Right lobe of liver (tissue), 6 donors: ENCODE results near the gene SEC31A. TPM values are rescaled to one million over a fixed set of nuclear protein-coding genes. Genes with fewer than 3 reads are reported as not detected.
"Not testable (repeated sequence)": the region's sequence is repeated elsewhere in the genome, so short reads cannot be mapped to it uniquely, and the experiment has no call there.

Experiments
- ATAC-seq, 4 donors: fragments of 200-7000 bp; cut with Tn5 transposase; one replicate each; pipeline ENCODE4 v1.9.1; 2020; ENCODE audit warnings: mild to moderate bottlenecking in 4 of 4, moderate library complexity in 4 of 4
- DNase-seq, 3 donors: peaks; one replicate each; pipeline ENCODE4 v3.0.0-alpha.2; 2020
- H3K27ac ChIP-seq, 3 donors: fragments of 200-600 bp; one replicate each; pipeline ENCODE4 v1.8.0; 2022
- H3K27me3 ChIP-seq, 2 donors: fragments of 200-600 bp; one replicate each; pipeline ENCODE4 v1.8.0; 2022
- H3K36me3 ChIP-seq, 4 donors: fragments of 200-600 bp; sonication (generic) in 1 of 4; one replicate each; pipeline versions ENCODE4 v1.5.1 to v1.8.0; 2017 to 2022; ENCODE audit warnings: control low read depth in 1 of 4
- H3K4me1 ChIP-seq, 4 donors: fragments of 200-600 bp; sonication (generic) in 1 of 4; one replicate each; pipeline versions ENCODE4 v1.5.1 to v1.8.0; 2017 to 2022; ENCODE audit warnings: control low read depth in 1 of 4
- H3K4me3 ChIP-seq, 3 donors: fragments of 200-600 bp; one replicate each; pipeline ENCODE4 v1.8.0; 2022
- H3K9me3 ChIP-seq, 4 donors: fragments of 200-600 bp; sonication (generic) in 1 of 4; one replicate each; pipeline versions ENCODE4 v1.5.1 to v1.8.0; 2017 to 2022; ENCODE audit warnings: control low read depth in 1 of 4
- CTCF ChIP-seq, 4 donors: fragments of 200-600 bp in 3 of 4; fragments of 450-650 bp in 1 of 4; IDR thresholded peaks; one replicate each; pipeline versions ENCODE4 v1.5.1 to v1.8.0; 2016 to 2022; ENCODE audit warnings: antibody characterized with exemption in 4 of 4, mild to moderate bottlenecking in 2 of 4
- POLR2A ChIP-seq: fragments of 450-650 bp; IDR thresholded peaks from one replicate; pipeline ENCODE4 v1.6.1; 2017; ENCODE audit warnings: antibody characterized with exemption, mild to moderate bottlenecking
- WGBS: methylation state at CpG from one replicate; pipeline ENCODE4 v1.1.6; 2018; ENCODE audit warnings: low coverage, low lambda C conversion rate; ENCODE audit not compliant: insufficient coverage; ENCODE audit errors: missing lambda C conversion rate; 5-methylcytosine and 5-hydroxymethylcytosine counted together
- intact Hi-C, 2 donors: fragments of 100-400 bp; cut with DNase I; formaldehyde crosslinking; loops; one replicate each; pipeline versions ENCODE4 v1.11.2 to v1.14.1; 2022
- total RNA-seq, 6 experiments: library from RNA; depleted of rRNA in 2 of 6; stranded (reverse); fragments of >200 nt in 2 of 6; fragmentation: NEBNext Ultra II Directional in 3 of 6; extraction: Animal tissue kit (Norgen Biotek cat#: 25700) in 3 of 6; gene quantifications; one replicate each; pipeline versions ENCODE4 v1.1.0 to v1.2.4, GENCODE V29; 2016 to 2023
- donor health status: DM: no; HTN: yes; CAD: no.
- donor health status: DM: no; HTN: no; CAD: no.
- donor health status: DM: no; HTN: no; CAD: no.
- donor health status: DM: no; HTN: yes; CAD: no.
- donor health status: DM: no; HTN: yes; CAD: no.

Gene SEC31A
- total RNA-seq, 6 experiments from 2014 or later: 117 to 161 (median 128) TPM

GRCh38 chr4:82833696-82834313 is 57.1 kb downstream of the SEC31A start:
- Histone ChIP-seq H3K36me3 (peaks cover 0 to 44% (median 13%) of the 10 kb centered on the region in 4 donors), H3K4me3 (no peak overlapping the region), H3K27me3 (no peaks in the 10 kb centered on the region), H3K4me1 (no peaks in the 10 kb centered on the region), H3K9me3 (no peaks in the 10 kb centered on the region), H3K27ac (no peak overlapping the region)
- WGBS: 56% methylated on average over 1 of the region's 1 CpG
- ATAC-seq (peak in 1 of 4 donors; percentile 79), DNase-seq (no peak)
- TF ChIP-seq CTCF (IDR thresholded peaks at IDR 0.05): no peak
- no peak for TF ChIP-seq POLR2A
- intact Hi-C loops: no loop called here

GRCh38 chr4:82833060-82833459 is 57.9 kb downstream of the SEC31A start:
- H3K9me3 ChIP-seq, H3K27ac ChIP-seq, ATAC-seq, intact Hi-C loops, H3K4me3 ChIP-seq, DNase-seq, H3K27me3 ChIP-seq, H3K4me1 ChIP-seq: not testable (repeated sequence)
- 65% methylated on average over 4 of the region's 4 CpGs for WGBS
- peaks cover 0 to 44% (median 15%) of the 10 kb centered on the region in 4 donors for H3K36me3 ChIP-seq

GRCh38 chr4:82825425-82825824 is 65.5 kb downstream of the SEC31A start:
- Histone ChIP-seq H3K27me3 (no peaks in the 10 kb centered on the region), H3K36me3 (peaks cover 9 to 89% (median 52%) of the 10 kb centered on the region in 4 donors), H3K4me1 (no peaks in the 10 kb centered on the region), H3K9me3 (no peaks in the 10 kb centered on the region), H3K27ac (no peak overlapping the region), H3K4me3 (no peak overlapping the region)
- intact Hi-C loops: no loop called here
- no peak for TF ChIP-seq CTCF (IDR thresholded peaks at IDR 0.05)
- TF ChIP-seq POLR2A: no peak
- WGBS: 81% methylated on average over 3 of the region's 3 CpGs
- DNase-seq (no peak), ATAC-seq (no peak)

DNA sequence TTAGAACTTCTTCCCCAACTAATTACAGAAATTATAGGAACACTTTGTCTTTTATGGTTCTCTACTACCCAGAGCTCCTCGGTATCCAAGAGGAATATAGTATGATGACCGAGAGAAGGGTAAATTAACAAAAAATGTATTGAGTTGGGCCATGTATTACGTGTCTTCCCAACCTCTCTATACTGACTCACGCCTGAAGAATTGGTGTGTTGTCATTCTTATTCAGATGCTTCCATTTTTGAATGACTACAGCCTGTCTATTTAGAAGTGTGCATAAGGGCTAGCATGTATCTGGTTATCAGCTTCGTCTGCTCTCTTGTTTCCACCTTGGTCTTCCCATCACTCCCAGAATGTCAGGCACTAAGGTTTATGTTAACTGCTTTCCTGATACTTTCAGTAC is 67.9 kb downstream of the SEC31A start:
- 91% methylated on average over 4 of the region's 5 CpGs for WGBS
- Histone ChIP-seq H3K4me3 (no peak overlapping the region), H3K9me3 (no peaks in the 10 kb centered on the region), H3K27ac (no peak overlapping the region), H3K27me3 (no peaks in the 10 kb centered on the region), H3K4me1 (no peaks in the 10 kb centered on the region), H3K36me3 (peaks cover 9 to 98% (median 54%) of the 10 kb centered on the region in 4 donors)
- intact Hi-C loops: no loop called here
- no peak for TF ChIP-seq CTCF (IDR thresholded peaks at IDR 0.05)
- no peak for TF ChIP-seq POLR2A
- ATAC-seq: no peak
- DNase-seq: no peak

GRCh38 chr4:82820689-82821088 is 70.3 kb downstream of the SEC31A start:
- DNase-seq: no peak
- intact Hi-C loops: no loop called here
- Histone ChIP-seq H3K27ac (no peak overlapping the region), H3K4me3 (no peak overlapping the region), H3K9me3 (no peaks in the 10 kb centered on the region), H3K36me3 (peaks cover 4 to 90% (median 48%) of the 10 kb centered on the region in 4 donors), H3K4me1 (no peaks in the 10 kb centered on the region), H3K27me3 (no peaks in the 10 kb centered on the region)
- no peak for ATAC-seq
- no peak for TF ChIP-seq POLR2A
- no peak for TF ChIP-seq CTCF (IDR thresholded peaks at IDR 0.05)
- 33% methylated on average over 2 of the region's 2 CpGs for WGBS
